Retinal pigment epithelial cell (primary cell): ENCODE measurements around the gene ASB4.
"Not testable (repeated sequence)": the region's sequence is repeated elsewhere in the genome, so short reads cannot be mapped to it uniquely, and the experiment has no call there.

Source experiments
- DNase-seq: peaks from one replicate; pipeline ENCODE4 v3.0.0-alpha.2; 2010; ENCODE audit warnings: low read depth
- H3K4me3 ChIP-seq: 2 replicates; pipeline ENCODE4 v1.5.1; 2011; ENCODE audit warnings: mild to moderate bottlenecking, low read length, control low read depth, moderate library complexity
- TF ChIP-seq, protein P1 (sequence below): conservative IDR thresholded peaks from 2 replicates; pipeline ENCODE4 v1.5.1; 2011; ENCODE audit warnings: low read depth, low read length, control low read depth, inconsistent platforms

The ASB4 gene

DNA sequence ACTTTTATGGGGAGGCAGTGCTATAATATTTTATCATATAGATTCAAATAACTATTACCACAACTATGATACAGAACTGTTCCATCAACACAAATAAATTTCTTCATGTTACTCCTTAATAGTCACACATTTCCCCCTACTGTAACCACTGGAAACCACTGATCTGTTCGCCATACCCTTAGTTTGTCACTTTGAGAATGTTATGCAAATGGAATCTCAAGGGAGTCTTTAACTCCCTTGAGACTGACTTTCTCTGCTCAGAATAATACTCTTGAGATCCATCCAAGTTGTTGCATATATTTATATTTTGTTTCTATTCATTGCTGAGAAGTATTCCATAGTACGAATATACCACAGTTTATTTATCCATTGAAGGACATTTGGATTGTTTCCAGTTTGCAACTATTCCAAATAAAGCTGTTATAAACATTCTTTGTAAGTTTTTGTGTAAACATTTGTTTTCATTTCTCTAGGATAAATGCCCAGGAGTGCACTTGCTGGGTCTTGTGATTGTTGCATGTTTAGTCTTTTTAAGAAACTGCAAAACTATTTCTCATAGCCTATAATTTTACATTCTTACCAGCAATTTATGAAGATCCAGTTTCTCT, 31.2 kb upstream of the ASB4 start:
- TF ChIP-seq, protein P1, sequence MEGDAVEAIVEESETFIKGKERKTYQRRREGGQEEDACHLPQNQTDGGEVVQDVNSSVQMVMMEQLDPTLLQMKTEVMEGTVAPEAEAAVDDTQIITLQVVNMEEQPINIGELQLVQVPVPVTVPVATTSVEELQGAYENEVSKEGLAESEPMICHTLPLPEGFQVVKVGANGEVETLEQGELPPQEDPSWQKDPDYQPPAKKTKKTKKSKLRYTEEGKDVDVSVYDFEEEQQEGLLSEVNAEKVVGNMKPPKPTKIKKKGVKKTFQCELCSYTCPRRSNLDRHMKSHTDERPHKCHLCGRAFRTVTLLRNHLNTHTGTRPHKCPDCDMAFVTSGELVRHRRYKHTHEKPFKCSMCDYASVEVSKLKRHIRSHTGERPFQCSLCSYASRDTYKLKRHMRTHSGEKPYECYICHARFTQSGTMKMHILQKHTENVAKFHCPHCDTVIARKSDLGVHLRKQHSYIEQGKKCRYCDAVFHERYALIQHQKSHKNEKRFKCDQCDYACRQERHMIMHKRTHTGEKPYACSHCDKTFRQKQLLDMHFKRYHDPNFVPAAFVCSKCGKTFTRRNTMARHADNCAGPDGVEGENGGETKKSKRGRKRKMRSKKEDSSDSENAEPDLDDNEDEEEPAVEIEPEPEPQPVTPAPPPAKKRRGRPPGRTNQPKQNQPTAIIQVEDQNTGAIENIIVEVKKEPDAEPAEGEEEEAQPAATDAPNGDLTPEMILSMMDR, result no peak
- H3K4me3 ChIP-seq, result no peak overlapping the region
- DNase-seq, result no peak

DNA sequence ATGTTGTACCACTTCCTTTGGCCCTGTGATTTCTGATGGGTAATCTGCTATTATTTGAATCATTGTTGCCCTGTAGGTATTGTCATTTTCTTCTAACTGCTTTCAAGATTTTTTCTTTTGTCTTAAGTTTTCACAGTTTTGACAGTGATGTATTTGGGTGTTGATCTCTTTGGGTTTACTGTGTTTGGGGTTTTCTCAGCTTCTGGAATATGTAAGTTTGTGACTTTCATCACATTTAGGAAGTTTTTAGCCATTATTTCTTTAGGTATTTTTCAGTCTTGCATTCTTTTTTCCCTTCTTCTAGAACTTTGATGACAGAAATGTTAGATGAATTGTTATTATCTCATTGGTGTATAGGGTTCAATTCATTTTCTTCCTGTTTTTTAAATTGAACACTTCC, 27.8 kb upstream of the ASB4 start:
- TF ChIP-seq, protein P1, result no peak
- H3K4me3 ChIP-seq, result no peak overlapping the region
- no peak for DNase-seq

DNA sequence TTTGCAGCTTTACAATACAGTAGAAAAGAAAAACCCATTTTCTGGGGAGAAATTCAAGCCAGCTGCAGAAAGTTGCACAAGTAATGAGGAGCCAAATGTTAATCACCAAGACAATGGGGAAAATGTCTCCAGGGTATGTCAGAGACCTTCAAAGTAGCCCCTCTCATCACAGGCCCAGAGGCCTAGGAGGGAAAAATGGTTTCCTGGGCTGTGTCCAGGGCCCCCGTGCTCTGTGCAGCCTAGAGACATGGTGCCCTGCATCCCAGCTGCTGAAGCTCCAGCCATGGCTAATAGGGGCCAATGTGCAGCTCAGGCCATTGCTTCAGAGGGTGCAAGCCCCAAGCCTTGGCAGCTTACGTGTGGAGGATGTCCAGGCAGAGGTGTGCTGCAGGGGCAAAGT, 25.1 kb upstream of the ASB4 start:
- DNase-seq, H3K4me3 ChIP-seq: not testable (repeated sequence)

DNA sequence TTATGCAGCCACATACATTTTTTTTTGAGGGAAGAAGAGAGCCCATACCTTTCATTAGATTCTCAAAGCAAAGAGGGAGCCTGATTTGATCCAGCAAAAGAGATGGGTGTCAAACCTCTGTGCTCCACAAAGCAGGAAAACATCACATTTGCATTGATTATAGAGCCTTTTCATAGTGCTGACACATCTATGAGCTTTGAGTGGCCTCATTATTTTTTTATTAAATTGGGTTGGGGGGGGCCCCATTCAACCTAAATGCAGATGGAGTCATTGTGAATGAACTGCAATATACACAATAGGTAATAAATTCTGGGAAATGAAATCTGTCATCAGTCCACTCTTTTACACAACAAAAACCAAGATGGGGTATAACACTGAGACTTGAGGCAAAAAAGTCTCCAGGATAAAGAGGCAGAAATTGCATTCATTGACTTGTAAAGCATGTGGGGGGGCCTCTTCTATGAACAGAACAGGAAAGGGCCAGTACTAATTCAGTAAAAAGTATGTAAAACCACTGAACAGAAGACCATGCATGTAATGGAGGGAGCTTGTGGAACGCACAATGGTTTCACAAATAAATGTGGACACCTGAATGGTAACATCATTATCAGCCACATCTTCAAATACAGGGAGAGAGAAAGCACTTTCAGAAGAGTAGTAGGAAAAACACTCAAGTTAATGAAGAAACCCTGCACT, 17.7 kb upstream of the ASB4 start:
- H3K4me3 ChIP-seq, result no peak overlapping the region
- TF ChIP-seq, protein P1, result no peak
- no peak for DNase-seq

DNA sequence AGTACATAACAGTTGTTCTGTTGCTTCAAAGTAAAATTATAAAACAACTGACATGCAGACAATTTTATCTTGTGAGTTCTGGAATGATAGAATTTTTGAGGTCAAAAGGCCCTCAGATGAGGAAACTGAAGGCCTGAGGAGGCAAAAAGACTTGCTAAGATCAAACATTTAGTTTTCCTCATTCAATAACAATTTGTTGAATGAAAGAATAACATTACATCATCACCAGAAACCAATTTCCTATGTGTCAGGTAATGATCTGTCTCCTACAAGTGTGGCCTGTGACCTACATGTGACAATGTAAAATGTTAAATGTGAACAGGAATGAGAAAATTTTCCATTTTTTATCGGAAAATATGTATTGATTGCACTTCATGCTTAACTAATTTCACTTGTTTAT, 16.6 kb upstream of the ASB4 start:
- no peak for DNase-seq
- no peak overlapping the region for H3K4me3 ChIP-seq
- TF ChIP-seq, protein P1, result no peak

DNA sequence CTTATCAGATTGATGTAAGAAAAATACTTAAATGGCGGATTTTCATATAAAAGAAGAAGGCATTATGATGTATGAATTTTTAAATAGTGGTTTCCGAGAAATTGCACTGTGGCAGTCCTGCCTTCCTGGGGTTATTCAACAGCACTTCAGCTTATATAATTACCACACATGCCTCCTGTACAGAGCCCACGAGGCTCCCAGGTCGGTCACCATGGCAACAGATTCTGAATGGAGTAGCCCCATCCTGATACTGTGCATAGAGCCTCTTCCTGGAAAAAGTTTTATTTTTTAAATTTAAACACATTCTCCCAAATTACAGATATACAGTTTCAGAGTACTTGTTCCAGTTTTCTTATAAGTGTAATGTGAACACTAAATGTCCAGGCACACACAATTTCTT, 15.9 kb upstream of the ASB4 start:
- no peak overlapping the region for H3K4me3 ChIP-seq
- no peak for DNase-seq
- TF ChIP-seq, protein P1, result no peak

DNA sequence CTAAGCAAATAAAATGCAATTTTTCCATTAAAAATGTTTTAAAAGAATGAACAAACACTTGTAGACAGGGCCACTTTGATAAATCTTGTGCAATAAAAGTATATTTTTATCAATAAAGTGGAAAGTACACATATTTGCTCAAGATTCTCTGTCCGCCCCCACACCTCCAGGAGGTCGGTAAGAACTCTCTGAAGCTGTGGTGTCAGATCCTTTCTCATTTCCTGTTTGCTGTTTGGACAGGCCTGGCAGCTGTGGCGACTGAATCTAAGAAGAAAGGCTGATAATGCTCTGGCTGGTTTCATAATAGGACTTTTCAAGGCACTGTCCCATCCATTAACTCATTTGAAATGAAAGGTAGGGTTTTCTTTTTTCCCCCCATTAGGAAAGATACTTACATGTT, 15.3 kb upstream of the ASB4 start:
- DNase-seq, result no peak
- no peak overlapping the region for H3K4me3 ChIP-seq
- TF ChIP-seq, protein P1, result no peak
